Stimulated activated naive CD8-positive, alpha-beta T cell treated with anti-CD3 and anti-CD28 coated beads, Interleukin-15, Interleukin-2, amounts not matched to agents 100 U/mL and 50 U/mL, for 24 hours (primary cell): ENCODE results near the gene PDE4A.
"Not testable (repeated sequence)": the region's sequence is repeated elsewhere in the genome, so short reads cannot be mapped to it uniquely, and the experiment has no call there.

ENCODE experiments used
- ATAC-seq: fragments of 150-1000 bp; cut with Tn5 transposase; one replicate; pipeline ENCODE4 v1.10.0; 2021
- DNase-seq: peaks from one replicate; pipeline ENCODE4 v3.0.0; 2021

The PDE4A gene

GRCh38 chr19:10420444-10421239, at the start of gene PDE4A:
Gene PDE4A (plus strand): TSS chr19:10420538. CDS start chr19:10420765, 227 bp downstream.
- peak; percentile 82 for DNase-seq
- ATAC-seq, result no peak

GRCh38 chr19:10372690-10373089, 47.6 kb upstream of the PDE4A start:
- no peak for ATAC-seq
- no peak for DNase-seq

- no peak for ATAC-seq
- DNase-seq, result no peak
Observed at GRCh38 chr19:10374931-10375330, 45.4 kb upstream of the PDE4A start.

GRCh38 chr19:10377140-10377640, 43.1 kb upstream of the PDE4A start:
- DNase-seq, ATAC-seq: not testable (repeated sequence)

- no peak for ATAC-seq
Observed at GRCh38 chr19:10378124-10378523, 42.2 kb upstream of the PDE4A start.

GRCh38 chr19:10379880-10380312, 40.4 kb upstream of the PDE4A start:
- no peak for ATAC-seq

More at GRCh38 chr19:10378124-10378523, 42.2 kb upstream of the PDE4A start:
- no peak for DNase-seq

GRCh38 chr19:10380313-10381102, 39.8 kb upstream of the PDE4A start, which contains the start of gene TYK2:
Gene TYK2 (minus strand): TSS chr19:10380572. CDS start chr19:10378406, 2,166 bp downstream.
- peak; percentile 99 for ATAC-seq
- peak; percentile 97 for DNase-seq

More at GRCh38 chr19:10379880-10380312, 40.4 kb upstream of the PDE4A start:
- no peak for DNase-seq

GRCh38 chr19:10383223-10383499, 37.2 kb upstream of the PDE4A start:
- not testable (repeated sequence) for DNase-seq, ATAC-seq

GRCh38 chr19:10384580-10384979, 35.8 kb upstream of the PDE4A start:
- no peak for DNase-seq

GRCh38 chr19:10388957-10389356, 31.4 kb upstream of the PDE4A start:
- DNase-seq (peak; percentile 90), ATAC-seq (peak; percentile 45)

More at GRCh38 chr19:10384580-10384979, 35.8 kb upstream of the PDE4A start:
- ATAC-seq, result no peak

- ATAC-seq (no peak), DNase-seq (peak; percentile 44)
Observed at GRCh38 chr19:10389863-10390262, 30.5 kb upstream of the PDE4A start.

GRCh38 chr19:10390652-10391286, 29.6 kb upstream of the PDE4A start:
- ATAC-seq, result peak; percentile 24

GRCh38 chr19:10392120-10392519, 28.2 kb upstream of the PDE4A start:
- DNase-seq (no peak), ATAC-seq (no peak)

More at GRCh38 chr19:10390652-10391286, 29.6 kb upstream of the PDE4A start:
- DNase-seq, result peak; percentile 72

GRCh38 chr19:10393137-10393536, 27.2 kb upstream of the PDE4A start:
- DNase-seq (no peak), ATAC-seq (no peak)

- DNase-seq, result no peak
- no peak for ATAC-seq
Observed at GRCh38 chr19:10395003-10395402, 25.3 kb upstream of the PDE4A start.

- ATAC-seq, result no peak
- no peak for DNase-seq
Observed at GRCh38 chr19:10395436-10395835, 24.9 kb upstream of the PDE4A start.

GRCh38 chr19:10395917-10396316, 24.4 kb upstream of the PDE4A start:
- DNase-seq, result no peak
- ATAC-seq, result no peak

- no peak for ATAC-seq
- DNase-seq, result no peak
Observed at GRCh38 chr19:10398819-10399218, 21.5 kb upstream of the PDE4A start.

- DNase-seq, ATAC-seq: not testable (repeated sequence)
Observed at GRCh38 chr19:10399340-10399739, 21.0 kb upstream of the PDE4A start.

GRCh38 chr19:10399878-10400277, 20.5 kb upstream of the PDE4A start:
- DNase-seq (no peak), ATAC-seq (no peak)

- no peak for ATAC-seq
- no peak for DNase-seq
Observed at GRCh38 chr19:10402441-10403038, 17.8 kb upstream of the PDE4A start.
